Activated T-cell treated with anti-CD3 and anti-CD28 coated beads for 4 hours (primary cell): Measurements from ENCODE around the gene ITPK1.

Experiments used
- DNase-seq: peaks from one replicate; pipeline ENCODE4 v3.0.0-alpha.2; 2020

The ITPK1 gene

DNA sequence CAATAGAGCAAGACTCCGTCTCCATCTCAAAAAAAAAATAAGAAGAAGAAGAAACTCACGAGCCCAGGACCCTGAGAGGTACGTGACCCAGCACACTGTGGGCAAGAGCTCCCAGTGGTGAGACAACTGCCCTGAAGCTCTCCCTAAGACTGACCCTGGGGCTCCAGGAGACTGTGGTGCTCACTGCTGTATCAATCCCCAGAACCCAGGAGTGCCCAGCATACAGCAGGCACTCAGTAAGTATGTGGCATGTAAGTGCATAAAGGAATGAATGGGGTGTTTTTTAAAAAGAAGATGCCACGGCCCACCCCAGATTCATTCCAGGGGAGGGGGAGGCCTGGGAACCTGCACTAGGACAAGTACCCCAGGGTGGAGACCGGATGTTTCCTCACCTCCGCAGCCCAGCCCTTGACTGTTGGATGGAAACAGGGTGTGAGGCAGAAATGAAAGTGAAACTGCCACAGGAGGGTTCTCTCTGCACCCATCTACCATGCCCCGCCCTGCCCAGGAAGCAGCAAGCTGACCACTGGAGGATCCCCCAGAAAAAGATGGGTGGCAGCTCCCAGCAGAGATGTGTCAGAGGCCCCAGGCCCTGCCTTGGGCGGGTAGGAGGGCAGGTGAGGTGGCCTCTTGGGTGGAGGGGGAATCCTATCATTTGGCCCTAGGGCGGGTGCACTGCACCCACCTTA, 12.2 kb downstream of the ITPK1 start:
- peak; percentile 40 for DNase-seq

DNA sequence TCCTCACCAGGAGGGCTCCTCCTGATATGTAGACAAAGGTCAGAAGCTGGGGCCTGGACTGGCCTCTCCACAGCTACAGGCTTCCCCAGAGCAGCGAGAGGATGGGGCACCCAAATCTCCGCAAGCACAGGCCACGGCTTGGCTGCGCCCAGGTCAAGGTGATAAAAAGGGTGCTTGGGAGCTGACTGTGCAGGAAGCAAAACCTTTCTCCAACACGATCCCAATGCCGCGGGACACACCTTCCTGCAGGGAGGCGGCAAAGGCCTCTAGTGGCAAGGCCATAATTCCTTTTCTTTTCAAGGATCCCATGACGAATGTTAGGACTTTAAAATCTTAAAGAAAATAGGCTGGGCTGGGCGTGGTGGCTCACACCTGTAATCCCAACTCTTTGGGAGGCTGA, 13.6 kb downstream of the ITPK1 start:
- no peak for DNase-seq

- DNase-seq = no peak
These were observed 14.5 kb downstream of the ITPK1 start for GRCh38 chr14:93101181-93101580.

- DNase-seq = no peak
These were observed 15.2 kb downstream of the ITPK1 start for GRCh38 chr14:93100570-93100969.

DNA sequence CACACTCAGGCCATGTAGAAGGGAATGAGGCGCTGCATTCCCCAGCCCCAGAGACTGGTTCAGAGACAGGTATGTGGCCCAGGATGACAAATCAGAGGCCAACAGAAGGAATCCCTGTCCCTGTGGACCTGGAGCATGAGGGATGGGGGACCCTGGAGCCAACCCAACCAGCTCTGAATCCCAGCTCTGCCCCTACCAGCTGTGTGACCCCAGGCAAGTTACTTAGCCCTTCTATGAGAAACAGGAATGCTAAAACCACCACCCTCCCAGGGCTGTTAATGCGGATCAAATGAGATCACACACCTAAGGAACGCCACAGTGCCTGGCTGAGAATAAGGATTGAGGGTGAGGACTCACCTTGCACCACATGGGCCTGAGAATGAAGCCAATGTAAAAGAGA, 15.6 kb downstream of the ITPK1 start:
- DNase-seq = no peak

DNA sequence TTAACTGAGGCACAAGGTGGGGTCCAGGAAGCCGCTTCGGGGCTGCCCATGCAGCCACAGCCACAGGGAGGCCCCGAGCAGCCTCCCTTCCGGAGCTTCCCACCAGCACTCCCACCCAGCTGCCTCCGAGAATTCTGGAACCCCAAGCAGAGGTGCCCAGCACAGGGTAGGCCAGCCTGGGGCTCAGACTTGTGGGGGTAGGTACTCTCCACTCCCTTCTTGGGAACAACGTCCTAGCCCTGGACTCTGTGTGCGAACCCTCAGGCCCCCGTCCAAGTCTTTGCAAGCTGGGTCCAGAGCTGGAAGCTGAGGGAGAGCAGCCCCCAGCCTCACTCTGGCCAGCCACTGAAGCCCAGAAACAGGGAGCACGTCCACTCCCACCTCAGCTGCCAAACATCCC, 16.1 kb downstream of the ITPK1 start:
- no peak for DNase-seq

GRCh38 chr14:93099196-93099595, 16.5 kb downstream of the ITPK1 start:
- no peak for DNase-seq

DNA sequence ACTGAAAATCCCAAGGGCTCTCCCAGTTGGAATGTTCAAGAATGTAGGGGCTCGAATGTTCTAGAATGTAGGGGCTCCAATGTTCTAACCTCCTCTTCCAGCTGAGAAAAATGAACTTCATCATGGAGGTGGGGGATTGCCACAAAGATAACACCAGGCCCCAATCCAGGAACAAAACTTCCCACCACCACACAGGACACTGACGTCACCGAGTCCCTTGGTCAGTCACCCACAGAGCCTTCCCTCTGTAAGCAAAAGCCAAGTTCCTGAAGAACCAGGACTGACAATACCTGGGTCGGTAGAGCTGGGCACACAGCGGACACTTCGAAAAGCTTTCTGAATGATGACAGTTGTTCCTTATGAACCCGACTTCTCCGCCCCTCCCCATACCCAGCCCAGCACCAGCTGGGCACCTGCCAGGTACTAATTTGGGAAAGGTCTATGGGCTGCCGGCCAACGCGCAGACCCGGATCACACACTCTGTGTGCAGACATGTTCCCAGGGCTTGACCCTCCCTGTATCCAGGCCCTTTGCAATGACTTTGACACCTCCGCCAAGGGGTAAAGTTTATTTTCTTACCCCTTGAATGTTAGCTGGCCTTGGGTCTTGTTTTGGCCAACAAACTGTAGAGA, 18.9 kb downstream of the ITPK1 start:
- no peak for DNase-seq

GRCh38 chr14:93095742-93096510, 19.8 kb downstream of the ITPK1 start:
- DNase-seq = no peak

DNA sequence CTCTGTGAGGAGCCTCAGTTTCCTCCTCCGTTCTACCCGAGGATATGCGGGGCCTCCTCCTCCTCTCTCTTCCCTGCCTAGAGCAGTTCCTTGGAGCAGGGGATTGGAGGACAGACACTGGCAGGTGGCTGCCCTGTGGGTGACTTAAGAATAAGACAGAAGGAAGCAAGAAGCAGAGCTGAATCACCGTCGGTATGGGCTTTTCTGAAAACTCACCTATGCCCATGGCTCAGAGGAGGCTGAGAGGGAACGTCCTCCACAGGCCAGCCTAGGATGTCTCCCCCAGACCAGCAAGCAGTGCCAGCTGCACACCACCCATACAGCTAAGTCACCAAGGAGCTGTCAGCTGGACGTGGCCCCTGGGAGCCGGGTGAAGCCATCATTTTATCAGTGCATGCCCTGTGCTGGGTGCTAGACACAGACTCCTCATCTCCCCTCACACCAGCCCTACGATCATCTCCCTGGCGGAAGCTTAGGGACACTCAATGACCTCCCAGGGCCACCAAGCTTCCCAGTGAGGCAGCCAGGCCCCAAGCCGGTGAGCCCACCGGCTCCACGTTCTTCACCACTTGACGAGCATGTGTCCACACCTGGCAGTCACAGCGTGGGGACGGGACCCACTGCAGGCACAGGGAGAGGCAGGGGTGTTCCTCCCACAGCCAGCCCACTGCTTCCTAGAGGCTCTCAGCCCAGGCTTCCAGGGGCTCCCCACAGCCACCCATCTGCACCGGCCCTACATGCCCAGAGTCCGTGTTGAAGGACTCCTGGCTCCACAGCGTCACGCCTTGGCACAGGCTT, 21.4 kb downstream of the ITPK1 start:
- no peak for DNase-seq

- no peak for DNase-seq
These were observed 22.8 kb downstream of the ITPK1 start for GRCh38 chr14:93092606-93093556.

GRCh38 chr14:93091666-93092065, 24.1 kb downstream of the ITPK1 start:
- no peak for DNase-seq

GRCh38 chr14:93090826-93091555, 24.7 kb downstream of the ITPK1 start:
- DNase-seq = no peak

GRCh38 chr14:93089521-93090269, 26.0 kb downstream of the ITPK1 start:
- DNase-seq = no peak

DNA sequence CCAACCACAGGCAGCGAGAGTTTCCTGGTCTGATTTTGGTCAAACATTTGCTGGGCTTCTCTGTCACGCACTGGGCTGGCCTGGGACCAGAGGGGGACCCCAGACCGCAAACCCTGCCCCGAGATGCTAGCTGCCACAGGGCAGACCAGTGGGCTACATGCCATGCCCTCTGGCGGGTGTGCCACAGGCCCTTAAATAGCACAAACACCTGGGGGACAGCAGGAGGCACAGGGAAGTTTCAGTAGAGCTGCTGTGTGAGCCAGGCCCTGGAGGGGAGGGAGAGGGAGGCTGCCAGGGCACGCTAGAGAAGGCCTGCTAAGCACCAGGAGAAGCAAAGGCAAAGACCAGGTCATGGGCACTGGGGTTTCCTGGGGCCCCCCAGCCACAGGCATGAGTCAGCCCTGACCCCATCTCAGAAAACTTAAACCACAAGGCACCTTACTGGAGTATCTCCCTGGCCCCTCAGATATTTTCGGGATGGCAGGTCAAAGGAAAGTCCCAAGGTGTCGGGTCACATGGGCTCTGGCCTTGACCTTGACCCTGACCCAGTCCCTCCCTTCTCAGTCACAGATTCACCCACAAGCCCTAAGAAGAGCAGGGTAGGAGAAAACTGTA, 29.2 kb downstream of the ITPK1 start:
- no peak for DNase-seq

DNA sequence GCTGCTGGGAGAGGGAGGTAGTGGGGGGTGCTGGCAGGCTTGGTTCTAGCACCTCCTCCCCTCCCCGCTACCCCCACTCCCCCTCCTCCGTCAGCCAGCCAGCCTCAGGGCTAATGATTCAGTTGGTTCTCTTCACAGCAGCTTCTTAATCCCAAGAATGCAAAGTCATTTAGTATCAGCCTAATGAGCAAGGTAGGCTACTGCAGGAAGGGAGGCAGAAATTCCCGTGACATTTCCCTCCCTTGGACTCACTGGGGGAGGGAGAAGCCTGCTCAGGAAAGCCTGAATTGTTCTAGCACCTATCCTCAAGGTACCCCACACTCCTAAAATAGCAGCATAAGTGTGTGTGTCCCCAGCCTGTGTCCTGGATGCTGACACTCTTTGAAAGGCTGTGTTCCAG, 29.8 kb downstream of the ITPK1 start:
- no peak for DNase-seq

DNA sequence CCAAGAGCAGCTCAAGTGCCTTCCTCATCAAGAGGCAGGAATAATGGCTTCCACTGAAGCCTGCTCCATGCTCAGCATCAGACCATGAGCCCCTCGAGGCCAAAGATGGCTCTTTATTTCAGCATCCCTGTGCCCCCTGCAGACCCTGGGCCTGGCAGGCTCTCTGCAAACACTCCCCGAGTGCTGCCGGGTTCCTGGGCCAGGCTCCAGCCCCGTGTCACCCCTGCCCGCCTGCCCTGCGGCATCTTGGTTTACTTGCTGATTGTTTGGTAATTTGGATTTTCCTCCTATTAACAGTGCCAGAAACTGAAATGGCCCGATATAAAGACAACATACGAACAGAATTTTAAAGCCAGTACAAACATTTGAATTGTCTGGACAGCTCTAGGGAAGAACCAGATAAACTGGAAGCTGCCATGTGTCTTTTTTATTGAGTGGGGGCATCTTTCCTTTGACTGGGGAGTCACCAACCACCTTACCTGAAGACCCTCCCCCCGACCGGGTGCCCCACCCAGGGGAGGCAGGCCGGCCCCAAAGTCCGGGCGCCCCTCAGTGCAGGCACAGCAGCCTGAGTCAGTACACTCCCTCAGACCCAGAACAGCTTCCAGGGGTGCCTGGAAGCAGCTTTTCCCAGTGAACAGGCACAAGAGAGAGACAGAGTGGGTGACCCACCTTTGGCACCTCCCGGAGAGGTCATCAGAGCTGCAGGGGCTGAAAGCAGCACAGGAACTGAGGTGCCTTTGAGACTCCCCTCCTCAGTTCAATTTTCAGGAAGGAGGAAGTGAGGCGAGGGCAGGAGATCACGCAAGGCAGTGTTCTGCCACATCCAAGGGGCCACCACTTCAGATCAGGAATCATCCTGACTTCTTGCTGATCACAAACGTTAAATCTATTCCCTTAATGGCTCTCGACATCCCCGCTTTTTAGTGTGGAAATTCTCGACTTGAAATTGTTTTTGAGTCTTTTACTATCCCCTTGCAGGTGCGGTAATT, 30.6 kb downstream of the ITPK1 start:
- no peak for DNase-seq

DNA sequence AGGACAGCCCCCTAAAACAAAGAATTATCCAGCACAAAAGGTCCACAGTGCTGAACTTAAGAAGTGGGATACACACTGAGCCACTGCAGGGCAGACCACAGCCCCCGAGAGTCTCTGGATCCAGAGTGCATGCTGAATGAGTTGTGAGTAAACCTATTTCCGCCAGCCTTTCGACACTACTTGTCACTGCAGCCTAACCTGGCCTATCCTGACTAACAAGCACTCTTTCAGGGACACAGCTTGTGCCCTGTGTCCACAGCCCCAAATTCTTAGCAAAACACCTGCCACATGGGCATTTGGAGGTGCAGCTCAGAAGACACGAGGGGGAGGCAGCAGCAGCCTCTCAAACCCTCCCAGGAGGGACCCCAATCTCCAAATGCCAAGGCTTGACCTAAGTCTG, 31.3 kb downstream of the ITPK1 start:
- no peak for DNase-seq

GRCh38 chr14:93083917-93084316, 31.8 kb downstream of the ITPK1 start:
- no peak for DNase-seq
